Sigmoid colon (tissue), 4 donors: ENCODE data around the gene POLR3K.

Source experiments
- EP300 ChIP-seq, 4 donors: sonication (generic); formaldehyde crosslinking; IDR thresholded peaks; one replicate each; pipeline ENCODE4 v1.6.1; 2017; ENCODE audit warnings: antibody characterized with exemption in 4 of 4
- POLR2A ChIP-seq, 2 donors: fragments of 450-650 bp; IDR thresholded peaks; one replicate each; pipeline ENCODE4 v1.6.1; 2016; ENCODE audit warnings: antibody characterized with exemption in 2 of 2, mild to moderate bottlenecking in 2 of 2, moderate library complexity in 2 of 2
- TF ChIP-seq, protein P1 (sequence below), 4 experiments: fragments of 450-650 bp in 3 of 4; fragments of 200-600 bp in 1 of 4; IDR thresholded peaks; one replicate each; pipeline ENCODE4 v1.5.1; 2016 to 2019; ENCODE audit warnings: antibody characterized with exemption in 4 of 4, mild to moderate bottlenecking in 3 of 4, moderate library complexity in 2 of 4

DNA sequence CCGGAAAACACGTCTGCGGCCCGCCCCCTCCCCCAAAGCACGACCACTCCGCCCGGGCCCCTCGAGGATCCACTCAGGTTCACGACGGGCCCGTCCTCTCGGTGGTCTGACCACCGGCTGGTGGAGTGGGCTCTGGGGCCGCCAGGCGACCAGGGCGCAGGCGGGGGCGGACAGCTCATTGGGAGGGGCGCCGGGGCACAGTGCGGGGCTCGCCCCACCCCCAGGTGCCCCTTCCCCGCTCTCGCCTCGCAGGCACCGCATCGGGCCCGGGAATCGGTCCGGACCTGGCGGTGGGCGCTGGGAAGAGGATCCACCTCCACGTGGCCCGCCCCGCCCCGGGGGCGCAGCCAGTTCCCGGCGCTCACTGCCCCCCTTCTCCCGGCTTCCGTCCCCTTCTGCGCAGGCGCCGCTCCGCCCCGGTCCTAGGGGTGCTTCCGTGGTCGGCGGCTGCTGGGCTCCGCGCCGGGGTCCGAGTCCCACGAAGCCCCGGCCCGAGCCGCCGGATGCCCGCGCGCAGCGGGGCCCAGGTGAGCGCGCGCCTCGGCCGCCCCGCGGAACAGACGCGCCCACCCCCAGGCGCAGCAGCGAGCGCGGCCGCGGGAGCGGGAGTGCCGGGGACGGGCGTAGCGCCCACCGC is 24.5 kb upstream of the POLR3K start, which contains the start of gene MPG:
- TF ChIP-seq, protein P1, sequence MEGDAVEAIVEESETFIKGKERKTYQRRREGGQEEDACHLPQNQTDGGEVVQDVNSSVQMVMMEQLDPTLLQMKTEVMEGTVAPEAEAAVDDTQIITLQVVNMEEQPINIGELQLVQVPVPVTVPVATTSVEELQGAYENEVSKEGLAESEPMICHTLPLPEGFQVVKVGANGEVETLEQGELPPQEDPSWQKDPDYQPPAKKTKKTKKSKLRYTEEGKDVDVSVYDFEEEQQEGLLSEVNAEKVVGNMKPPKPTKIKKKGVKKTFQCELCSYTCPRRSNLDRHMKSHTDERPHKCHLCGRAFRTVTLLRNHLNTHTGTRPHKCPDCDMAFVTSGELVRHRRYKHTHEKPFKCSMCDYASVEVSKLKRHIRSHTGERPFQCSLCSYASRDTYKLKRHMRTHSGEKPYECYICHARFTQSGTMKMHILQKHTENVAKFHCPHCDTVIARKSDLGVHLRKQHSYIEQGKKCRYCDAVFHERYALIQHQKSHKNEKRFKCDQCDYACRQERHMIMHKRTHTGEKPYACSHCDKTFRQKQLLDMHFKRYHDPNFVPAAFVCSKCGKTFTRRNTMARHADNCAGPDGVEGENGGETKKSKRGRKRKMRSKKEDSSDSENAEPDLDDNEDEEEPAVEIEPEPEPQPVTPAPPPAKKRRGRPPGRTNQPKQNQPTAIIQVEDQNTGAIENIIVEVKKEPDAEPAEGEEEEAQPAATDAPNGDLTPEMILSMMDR (IDR thresholded peaks at IDR 0.05) = no peak
- peak; percentile 25 to 54 for TF ChIP-seq POLR2A (IDR thresholded peaks at IDR 0.05)
- peak in 1 of 4 donors; percentile 37 for TF ChIP-seq EP300 (IDR thresholded peaks at IDR 0.05)
